HepG2 (cell line): Measurements from ENCODE around the gene TLR1.

ENCODE experiments used
- CTCF ChIP-seq: sonication (generic); formaldehyde crosslinking; IDR thresholded peaks from 2 replicates; pipeline ENCODE4 v1.5.0; 2020; ENCODE audit warnings: mild to moderate bottlenecking, missing genetic modification reagents, moderate library complexity
- WIZ ChIP-seq: sonication (generic); formaldehyde crosslinking; IDR thresholded peaks from 2 replicates; pipeline ENCODE4 v1.5.1; 2020; ENCODE audit warnings: mild to moderate bottlenecking, missing genetic modification reagents
- ZNF83 ChIP-seq: sonication (generic); formaldehyde crosslinking; IDR thresholded peaks from 2 replicates; pipeline ENCODE4 v1.4.0; 2020; ENCODE audit warnings: missing genetic modification reagents, mild to moderate bottlenecking, borderline replicate concordance

- TF ChIP-seq WIZ (CRISPR knock-in tag) = no peak
- TF ChIP-seq CTCF (CRISPR knock-in tag) = no peak
- TF ChIP-seq ZNF83 (CRISPR knock-in tag) = no peak
Measured at GRCh38 chr4:38769857-38770256, 34.7 kb downstream of the TLR1 start.
